Upper lobe of right lung (tissue), 1 donor: ENCODE results near the gene LAMA3. TPM values are rescaled to one million over a fixed set of nuclear protein-coding genes. Genes with fewer than 3 reads are reported as not detected.

ENCODE experiments used
- ATAC-seq: fragments of 200-7000 bp; cut with Tn5 transposase; one replicate; pipeline ENCODE4 v1.9.1; 2020; ENCODE audit warnings: mild to moderate bottlenecking, moderate library complexity
- DNase-seq: peaks from one replicate; pipeline ENCODE4 v3.0.0-alpha.2; 2020
- H3K27ac ChIP-seq: fragments of 200-600 bp; one replicate; pipeline ENCODE4 v1.8.0; 2022
- H3K27me3 ChIP-seq: fragments of 200-600 bp; one replicate; pipeline ENCODE4 v1.8.0; 2022; ENCODE audit warnings: mild to moderate bottlenecking
- H3K36me3 ChIP-seq: fragments of 200-600 bp; one replicate; pipeline ENCODE4 v1.8.0; 2022
- H3K4me1 ChIP-seq: fragments of 200-600 bp; one replicate; pipeline ENCODE4 v1.8.0; 2022
- H3K4me3 ChIP-seq: fragments of 200-600 bp; one replicate; pipeline ENCODE4 v1.8.0; 2022; ENCODE audit warnings: mild to moderate bottlenecking
- H3K9me3 ChIP-seq: fragments of 200-600 bp; one replicate; pipeline ENCODE4 v1.8.0; 2022
- CTCF ChIP-seq: fragments of 200-600 bp; IDR thresholded peaks from one replicate; pipeline ENCODE4 v1.8.0; 2022; ENCODE audit warnings: antibody characterized with exemption
- intact Hi-C: fragments of 100-400 bp; cut with DNase I; formaldehyde crosslinking; loops from one replicate; pipeline ENCODE4 v1.11.0; 2022
- total RNA-seq: library from RNA; stranded (reverse); fragmentation: NEBNext Ultra II Directional; extraction: Animal tissue kit (Norgen Biotek cat#: 25700); gene quantifications from one replicate; pipeline ENCODE4 v1.2.1, GENCODE V29; 2021
- donor health status: DM: no; HTN: yes; CAD: no; lungs with severe emphysema.

LAMA3 gene
- total RNA-seq, 1 donor from 2014 or later = 139 TPM

- no peaks in the 10 kb centered on the region for H3K36me3 ChIP-seq
Observed at GRCh38 chr18:23667114-23667513, 22.1 kb upstream of the LAMA3 start.

GRCh38 chr18:23668731-23669130 is 20.5 kb upstream of the LAMA3 start:
- Histone ChIP-seq H3K27me3 (no peaks in the 10 kb centered on the region), H3K36me3 (no peaks in the 10 kb centered on the region), H3K4me3 (no peak overlapping the region), H3K9me3 (no peaks in the 10 kb centered on the region), H3K27ac (no peak overlapping the region), H3K4me1 (no peaks in the 10 kb centered on the region)
- no peak for TF ChIP-seq CTCF
- ATAC-seq (peak; percentile 24), DNase-seq (no peak)
- intact Hi-C loops = no loop called here

More at GRCh38 chr18:23667114-23667513, 22.1 kb upstream of the LAMA3 start:
- Histone ChIP-seq H3K4me3 (no peak overlapping the region), H3K27ac (no peak overlapping the region), H3K27me3 (peaks cover 4% of the 10 kb centered on the region), H3K9me3 (no peaks in the 10 kb centered on the region), H3K4me1 (no peaks in the 10 kb centered on the region)
- no peak for DNase-seq
- ATAC-seq = no peak
- no peak for TF ChIP-seq CTCF
- intact Hi-C loops = no loop called here

GRCh38 chr18:23669202-23669766 is 20.0 kb upstream of the LAMA3 start:
- Histone ChIP-seq H3K4me3 (no peak overlapping the region), H3K9me3 (no peaks in the 10 kb centered on the region), H3K36me3 (no peaks in the 10 kb centered on the region), H3K27me3 (no peaks in the 10 kb centered on the region), H3K27ac (no peak overlapping the region), H3K4me1 (no peaks in the 10 kb centered on the region)
- DNase-seq (no peak), ATAC-seq (no peak)
- no peak for TF ChIP-seq CTCF
- intact Hi-C loops = no loop called here

- H3K4me3 ChIP-seq = no peak overlapping the region
- H3K9me3 ChIP-seq = no peaks in the 10 kb centered on the region
- H3K27me3 ChIP-seq = no peaks in the 10 kb centered on the region
- no peaks in the 10 kb centered on the region for H3K4me1 ChIP-seq
- peak; percentile 74 for ATAC-seq
- H3K36me3 ChIP-seq = no peaks in the 10 kb centered on the region
- intact Hi-C loops = no loop called here
- no peak for DNase-seq
- no peak overlapping the region for H3K27ac ChIP-seq
- TF ChIP-seq CTCF = no peak
Observed at GRCh38 chr18:23669804-23670405, 19.3 kb upstream of the LAMA3 start.

DNA sequence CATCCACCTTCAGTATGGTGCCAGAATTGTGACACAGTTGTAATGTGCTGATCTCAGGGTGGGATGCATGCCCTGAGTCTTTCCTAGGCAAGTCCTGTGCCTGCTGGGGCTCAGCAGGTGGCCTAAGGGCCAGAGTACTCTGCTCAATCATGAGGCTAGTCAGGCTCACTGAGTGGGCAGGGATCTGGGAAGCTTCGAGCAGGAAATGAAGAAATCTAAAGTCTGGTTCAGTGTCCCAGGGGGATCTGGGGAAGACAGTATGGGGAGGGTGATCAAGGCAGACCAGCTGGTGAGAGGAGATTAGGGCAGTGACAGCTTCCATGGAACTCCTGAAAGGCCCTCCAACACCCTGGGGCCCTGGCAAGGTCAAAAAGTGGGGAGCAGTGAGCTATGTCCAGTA is 17.7 kb upstream of the LAMA3 start:
- Histone ChIP-seq H3K27me3 (no peaks in the 10 kb centered on the region), H3K27ac (no peak overlapping the region), H3K9me3 (no peaks in the 10 kb centered on the region), H3K36me3 (no peaks in the 10 kb centered on the region), H3K4me3 (no peak overlapping the region), H3K4me1 (no peaks in the 10 kb centered on the region)
- DNase-seq = no peak
- ATAC-seq = peak; percentile 33
- TF ChIP-seq CTCF = no peak
- intact Hi-C loops = no loop called here
